ENCODE data around the gene SMG7.
"Not testable (repeated sequence)": the region's sequence is repeated elsewhere in the genome, so short reads cannot be mapped to it uniquely, and the experiment has no call there.

The SMG7 gene, protein sequence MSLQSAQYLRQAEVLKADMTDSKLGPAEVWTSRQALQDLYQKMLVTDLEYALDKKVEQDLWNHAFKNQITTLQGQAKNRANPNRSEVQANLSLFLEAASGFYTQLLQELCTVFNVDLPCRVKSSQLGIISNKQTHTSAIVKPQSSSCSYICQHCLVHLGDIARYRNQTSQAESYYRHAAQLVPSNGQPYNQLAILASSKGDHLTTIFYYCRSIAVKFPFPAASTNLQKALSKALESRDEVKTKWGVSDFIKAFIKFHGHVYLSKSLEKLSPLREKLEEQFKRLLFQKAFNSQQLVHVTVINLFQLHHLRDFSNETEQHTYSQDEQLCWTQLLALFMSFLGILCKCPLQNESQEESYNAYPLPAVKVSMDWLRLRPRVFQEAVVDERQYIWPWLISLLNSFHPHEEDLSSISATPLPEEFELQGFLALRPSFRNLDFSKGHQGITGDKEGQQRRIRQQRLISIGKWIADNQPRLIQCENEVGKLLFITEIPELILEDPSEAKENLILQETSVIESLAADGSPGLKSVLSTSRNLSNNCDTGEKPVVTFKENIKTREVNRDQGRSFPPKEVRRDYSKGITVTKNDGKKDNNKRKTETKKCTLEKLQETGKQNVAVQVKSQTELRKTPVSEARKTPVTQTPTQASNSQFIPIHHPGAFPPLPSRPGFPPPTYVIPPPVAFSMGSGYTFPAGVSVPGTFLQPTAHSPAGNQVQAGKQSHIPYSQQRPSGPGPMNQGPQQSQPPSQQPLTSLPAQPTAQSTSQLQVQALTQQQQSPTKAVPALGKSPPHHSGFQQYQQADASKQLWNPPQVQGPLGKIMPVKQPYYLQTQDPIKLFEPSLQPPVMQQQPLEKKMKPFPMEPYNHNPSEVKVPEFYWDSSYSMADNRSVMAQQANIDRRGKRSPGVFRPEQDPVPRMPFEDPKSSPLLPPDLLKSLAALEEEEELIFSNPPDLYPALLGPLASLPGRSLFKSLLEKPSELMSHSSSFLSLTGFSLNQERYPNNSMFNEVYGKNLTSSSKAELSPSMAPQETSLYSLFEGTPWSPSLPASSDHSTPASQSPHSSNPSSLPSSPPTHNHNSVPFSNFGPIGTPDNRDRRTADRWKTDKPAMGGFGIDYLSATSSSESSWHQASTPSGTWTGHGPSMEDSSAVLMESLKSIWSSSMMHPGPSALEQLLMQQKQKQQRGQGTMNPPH

DNA sequence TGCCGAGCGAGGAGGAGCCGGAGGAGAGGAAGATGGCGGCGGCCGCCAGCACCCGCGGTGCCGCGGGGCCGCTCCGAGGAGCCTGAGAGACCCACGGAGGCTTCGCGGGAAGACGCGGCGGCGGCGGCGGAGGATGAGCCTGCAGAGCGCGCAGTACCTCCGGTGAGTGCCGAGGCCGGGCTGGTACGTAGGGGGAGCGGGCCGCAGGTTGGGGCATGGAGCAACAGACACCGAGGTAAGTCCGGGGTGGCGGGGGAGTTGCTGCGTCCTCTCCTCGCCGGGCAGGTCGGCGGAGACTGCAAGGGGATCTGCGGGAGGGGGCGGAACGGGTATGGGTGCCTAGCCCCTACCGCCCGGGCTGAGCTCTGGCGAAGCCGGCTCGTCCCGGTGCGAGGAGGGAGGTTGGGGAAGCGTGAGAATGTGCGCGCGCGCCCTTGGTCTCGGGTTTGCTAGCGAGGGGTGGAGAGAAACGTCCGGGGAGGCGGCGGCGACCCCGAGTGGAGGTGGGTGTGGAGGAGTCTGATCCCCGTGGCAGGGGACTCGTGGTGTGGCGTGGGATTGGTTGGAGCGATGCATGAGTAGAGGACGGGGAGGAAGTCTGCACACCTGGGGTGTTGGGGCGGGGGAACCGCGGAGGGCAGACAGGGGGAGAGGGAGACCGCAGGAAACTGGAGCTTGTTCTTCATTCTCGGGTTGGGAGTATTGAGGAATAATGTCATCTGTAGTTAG lies at the start of gene SMG7:
Gene SMG7 (plus strand): TSS at position 12 of the 729 bp plus-strand sequence. CDS start 122 bp downstream, at position 134.
- H3K27me3 ChIP-seq (ENCODE audit: control insufficient read depth, insufficient read depth, low read length), result no peaks in the 10 kb centered on the region
- peak within 1 kb of the TSS; percentile 98 for H3K27ac ChIP-seq (ENCODE audit: low read depth, low read length)
- H3K9me3 ChIP-seq (ENCODE audit: control insufficient read depth, insufficient read depth, low read depth, low read length), result no peaks in the 10 kb centered on the region
- no peaks in the 10 kb centered on the region for H3K36me3 ChIP-seq (ENCODE audit: control insufficient read depth, insufficient read depth, low read length)
- H3K4me3 ChIP-seq (ENCODE audit: low read depth, low read length), result peak within 1 kb of the TSS; percentile 91
- H3K4me1 ChIP-seq (ENCODE audit: control insufficient read depth, insufficient read depth, low read length), result peaks cover 18% of the 10 kb centered on the region
- H3K9ac ChIP-seq (ENCODE audit: low read length), result peak within 1 kb of the TSS; percentile 99

DNA sequence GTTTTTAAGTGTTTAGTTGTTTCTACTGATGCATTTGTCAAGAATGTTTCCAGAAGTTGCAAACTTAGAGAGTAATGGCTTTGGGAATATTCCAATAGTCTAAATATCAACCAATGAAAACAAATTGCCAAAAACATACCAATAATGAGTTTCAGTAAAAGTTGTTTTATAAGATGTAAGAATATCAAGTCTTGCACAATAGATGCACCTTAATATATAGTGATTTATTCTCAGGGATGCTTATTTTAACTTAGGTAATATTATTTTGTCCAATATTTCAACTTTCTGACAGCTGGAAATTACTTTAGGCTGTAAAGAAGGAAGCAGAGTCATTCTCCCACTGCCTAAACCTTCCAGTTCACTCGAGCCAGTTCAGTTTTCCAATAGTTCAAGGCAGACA lies 48.8 kb upstream of the SMG7 start:
- no peaks in the 10 kb centered on the region for H3K36me3 ChIP-seq (ENCODE audit: control insufficient read depth, insufficient read depth, low read length)
- H3K4me1 ChIP-seq (ENCODE audit: control insufficient read depth, insufficient read depth, low read length), result no peaks in the 10 kb centered on the region
- peaks cover 18% of the 10 kb centered on the region for H3K27me3 ChIP-seq (ENCODE audit: control insufficient read depth, insufficient read depth, low read length)
- no peak overlapping the region for H3K4me3 ChIP-seq (ENCODE audit: low read depth, low read length)
- no peak overlapping the region for H3K9ac ChIP-seq (ENCODE audit: low read length)
- H3K9me3 ChIP-seq (ENCODE audit: control insufficient read depth, insufficient read depth, low read depth, low read length), result peaks cover 18% of the 10 kb centered on the region
- no peak overlapping the region for H3K27ac ChIP-seq (ENCODE audit: low read depth, low read length)

DNA sequence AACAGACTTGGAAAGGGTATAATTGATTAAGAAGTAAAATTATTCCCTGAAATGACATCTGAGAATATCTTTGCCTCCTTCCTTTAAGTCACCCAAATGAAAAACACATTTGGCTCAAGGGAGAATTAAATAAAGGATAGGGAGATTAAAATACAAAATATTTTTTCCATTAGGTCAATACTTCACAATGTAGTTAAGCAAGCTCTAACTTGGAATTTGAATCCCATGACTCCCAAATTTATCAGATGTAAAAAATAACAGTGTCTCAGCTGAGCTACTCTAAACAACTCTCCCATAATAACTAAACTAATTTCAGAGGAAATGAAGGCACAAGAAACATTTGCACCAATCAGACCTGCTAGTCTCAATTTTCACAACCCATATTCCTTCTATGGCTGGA lies 47.6 kb upstream of the SMG7 start:
- Histone ChIP-seq H3K4me3 (ENCODE audit: low read depth, low read length) (no peak overlapping the region), H3K9ac (ENCODE audit: low read length) (no peak overlapping the region), H3K4me1 (ENCODE audit: control insufficient read depth, insufficient read depth, low read length) (no peaks in the 10 kb centered on the region), H3K27me3 (ENCODE audit: control insufficient read depth, insufficient read depth, low read length) (peaks cover 7% of the 10 kb centered on the region; the same call in 1 of the 2 replicates), H3K36me3 (ENCODE audit: control insufficient read depth, insufficient read depth, low read length) (no peaks in the 10 kb centered on the region), H3K9me3 (ENCODE audit: control insufficient read depth, insufficient read depth, low read depth, low read length) (peaks cover 27% of the 10 kb centered on the region), H3K27ac (ENCODE audit: low read depth, low read length) (no peak overlapping the region)

DNA sequence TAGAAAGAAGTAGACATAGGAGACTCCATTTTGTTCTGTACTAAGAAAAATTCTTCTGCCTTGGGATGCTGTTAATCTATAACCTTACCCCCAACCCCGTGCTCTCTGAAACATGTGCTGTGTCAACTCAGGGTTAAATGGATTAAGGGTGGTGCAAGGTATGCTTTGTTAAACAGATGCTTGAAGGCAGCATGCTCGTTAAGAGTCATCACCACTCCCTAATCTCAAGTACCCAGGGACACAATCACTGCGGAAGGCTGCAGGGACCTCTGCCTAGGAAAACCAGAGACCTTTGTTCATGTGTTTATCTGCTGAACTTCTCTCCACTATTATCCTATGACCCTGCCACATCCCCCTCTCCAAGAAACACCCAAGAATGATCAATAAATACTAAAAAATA lies 44.7 kb upstream of the SMG7 start:
- not testable (repeated sequence) for H3K36me3 ChIP-seq (ENCODE audit: control insufficient read depth, insufficient read depth, low read length); H3K27ac ChIP-seq (ENCODE audit: low read depth, low read length); H3K9ac ChIP-seq (ENCODE audit: low read length); H3K4me1 ChIP-seq (ENCODE audit: control insufficient read depth, insufficient read depth, low read length); H3K27me3 ChIP-seq (ENCODE audit: control insufficient read depth, insufficient read depth, low read length); H3K4me3 ChIP-seq (ENCODE audit: low read depth, low read length)
- peaks cover 30% of the 10 kb centered on the region for H3K9me3 ChIP-seq (ENCODE audit: control insufficient read depth, insufficient read depth, low read depth, low read length)

DNA sequence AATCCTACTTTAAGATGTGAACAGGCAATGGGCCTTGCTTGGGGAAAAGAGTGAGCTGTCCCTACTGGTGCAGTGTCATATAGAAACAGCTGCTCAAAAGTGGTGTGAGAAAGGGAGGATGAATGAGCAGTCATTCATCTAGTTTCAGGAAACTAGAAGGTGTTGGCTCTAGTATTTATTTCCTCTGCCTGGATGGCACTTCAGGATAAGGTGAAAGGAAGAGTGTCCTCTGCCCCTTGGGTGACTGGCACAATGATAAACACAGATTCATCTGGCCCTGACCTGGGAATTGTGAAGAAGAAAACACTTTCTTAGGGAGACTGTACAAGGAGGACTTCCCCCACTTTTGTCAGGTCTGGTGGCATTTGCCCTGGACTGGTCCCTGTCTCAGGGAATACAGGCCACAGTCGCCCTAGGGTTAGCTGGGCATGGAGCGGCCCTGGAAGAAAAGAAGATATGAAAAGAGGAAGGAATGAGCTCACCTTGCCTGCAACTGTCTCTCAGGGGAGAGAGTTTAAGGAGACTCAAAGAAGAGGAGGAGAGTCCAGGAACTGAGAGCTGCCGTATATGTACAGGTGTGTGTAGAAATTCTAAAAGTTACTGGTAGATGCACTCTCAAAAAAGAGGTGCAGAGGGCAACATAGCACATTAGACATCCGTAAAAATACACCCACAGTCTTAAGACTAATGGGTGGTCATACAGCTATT lies 40.3 kb upstream of the SMG7 start:
- no peaks in the 10 kb centered on the region for H3K27me3 ChIP-seq (ENCODE audit: control insufficient read depth, insufficient read depth, low read length)
- no peak overlapping the region for H3K27ac ChIP-seq (ENCODE audit: low read depth, low read length)
- no peak overlapping the region for H3K4me3 ChIP-seq (ENCODE audit: low read depth, low read length)
- peaks cover 17% of the 10 kb centered on the region for H3K9me3 ChIP-seq (ENCODE audit: control insufficient read depth, insufficient read depth, low read depth, low read length)
- H3K4me1 ChIP-seq (ENCODE audit: control insufficient read depth, insufficient read depth, low read length), result peaks cover 4% of the 10 kb centered on the region; the same call in 1 of the 2 replicates
- H3K9ac ChIP-seq (ENCODE audit: low read length), result no peak overlapping the region
- no peaks in the 10 kb centered on the region for H3K36me3 ChIP-seq (ENCODE audit: control insufficient read depth, insufficient read depth, low read length)

DNA sequence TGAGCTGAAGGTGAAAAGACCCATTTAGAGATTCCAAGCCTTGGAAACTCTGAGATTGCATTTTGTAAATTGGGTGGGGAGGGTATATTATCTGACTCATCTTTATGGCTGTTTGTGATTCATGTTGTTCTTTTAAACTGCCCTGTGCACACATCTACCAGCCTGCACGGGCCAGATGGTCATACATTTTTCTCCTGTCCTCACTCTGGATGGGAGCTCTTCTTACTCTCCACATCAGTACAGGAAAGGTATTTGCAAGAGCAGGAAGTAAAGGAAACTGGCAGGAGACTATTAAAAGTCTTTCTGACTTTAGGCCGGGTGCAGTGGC lies 39.8 kb upstream of the SMG7 start:
- Histone ChIP-seq H3K9ac (ENCODE audit: low read length) (no peak overlapping the region), H3K27ac (ENCODE audit: low read depth, low read length) (no peak overlapping the region), H3K27me3 (ENCODE audit: control insufficient read depth, insufficient read depth, low read length) (no peaks in the 10 kb centered on the region), H3K9me3 (ENCODE audit: control insufficient read depth, insufficient read depth, low read depth, low read length) (peaks cover 17% of the 10 kb centered on the region), H3K4me3 (ENCODE audit: low read depth, low read length) (no peak overlapping the region), H3K36me3 (ENCODE audit: control insufficient read depth, insufficient read depth, low read length) (no peaks in the 10 kb centered on the region), H3K4me1 (ENCODE audit: control insufficient read depth, insufficient read depth, low read length) (peaks cover 4% of the 10 kb centered on the region; the same call in 1 of the 2 replicates)

DNA sequence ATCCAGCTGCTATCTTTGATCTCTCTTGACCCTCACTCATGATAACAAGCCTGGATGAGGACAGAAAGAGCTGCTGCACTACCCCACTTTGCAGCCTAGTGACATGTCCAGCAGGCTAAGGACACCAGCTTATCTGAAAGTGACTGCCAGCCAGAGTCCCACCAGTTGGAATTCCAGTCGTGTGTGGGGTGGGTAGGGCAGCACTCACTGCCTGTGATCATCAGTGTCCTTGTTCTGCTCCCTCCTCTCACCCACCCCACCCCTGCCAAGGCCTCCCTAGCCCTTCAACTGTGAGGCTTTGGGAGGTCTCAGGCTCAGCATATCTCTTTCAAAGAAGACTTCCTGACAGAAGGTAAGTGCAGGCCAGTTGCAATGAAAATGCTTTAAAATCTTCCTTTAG lies 38.6 kb upstream of the SMG7 start:
- Histone ChIP-seq H3K36me3 (ENCODE audit: control insufficient read depth, insufficient read depth, low read length) (no peaks in the 10 kb centered on the region), H3K4me1 (ENCODE audit: control insufficient read depth, insufficient read depth, low read length) (peaks cover 4% of the 10 kb centered on the region; the same call in 1 of the 2 replicates), H3K4me3 (ENCODE audit: low read depth, low read length) (no peak overlapping the region), H3K27ac (ENCODE audit: low read depth, low read length) (no peak overlapping the region), H3K9ac (ENCODE audit: low read length) (no peak overlapping the region), H3K27me3 (ENCODE audit: control insufficient read depth, insufficient read depth, low read length) (no peaks in the 10 kb centered on the region), H3K9me3 (ENCODE audit: control insufficient read depth, insufficient read depth, low read depth, low read length) (peaks cover 11% of the 10 kb centered on the region)

DNA sequence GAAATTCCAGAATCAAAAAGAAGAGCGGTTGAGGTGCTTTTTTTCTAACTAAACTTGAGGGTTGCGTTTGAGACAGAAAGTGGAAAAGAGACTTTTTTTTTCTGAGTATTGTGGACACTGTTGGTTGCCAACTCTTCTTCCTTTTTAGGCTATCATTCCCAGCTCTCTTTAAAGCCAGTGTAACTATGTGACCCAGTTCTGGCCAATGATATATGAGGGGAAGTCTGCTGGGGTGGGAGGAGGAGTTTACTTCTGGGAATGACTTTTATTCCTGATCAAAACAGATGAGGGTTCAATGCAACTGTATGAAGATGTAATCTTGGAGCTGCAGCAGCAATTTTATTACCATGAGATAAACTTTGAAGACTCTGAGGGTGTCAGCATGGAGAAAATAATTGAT lies 36.8 kb upstream of the SMG7 start:
- no peak overlapping the region for H3K27ac ChIP-seq (ENCODE audit: low read depth, low read length)
- peaks cover 4% of the 10 kb centered on the region; the same call in 1 of the 2 replicates for H3K4me1 ChIP-seq (ENCODE audit: control insufficient read depth, insufficient read depth, low read length)
- H3K9me3 ChIP-seq (ENCODE audit: control insufficient read depth, insufficient read depth, low read depth, low read length), result no peaks in the 10 kb centered on the region
- no peak overlapping the region for H3K4me3 ChIP-seq (ENCODE audit: low read depth, low read length)
- H3K36me3 ChIP-seq (ENCODE audit: control insufficient read depth, insufficient read depth, low read length), result no peaks in the 10 kb centered on the region
- no peak overlapping the region for H3K9ac ChIP-seq (ENCODE audit: low read length)
- no peaks in the 10 kb centered on the region for H3K27me3 ChIP-seq (ENCODE audit: control insufficient read depth, insufficient read depth, low read length)

DNA sequence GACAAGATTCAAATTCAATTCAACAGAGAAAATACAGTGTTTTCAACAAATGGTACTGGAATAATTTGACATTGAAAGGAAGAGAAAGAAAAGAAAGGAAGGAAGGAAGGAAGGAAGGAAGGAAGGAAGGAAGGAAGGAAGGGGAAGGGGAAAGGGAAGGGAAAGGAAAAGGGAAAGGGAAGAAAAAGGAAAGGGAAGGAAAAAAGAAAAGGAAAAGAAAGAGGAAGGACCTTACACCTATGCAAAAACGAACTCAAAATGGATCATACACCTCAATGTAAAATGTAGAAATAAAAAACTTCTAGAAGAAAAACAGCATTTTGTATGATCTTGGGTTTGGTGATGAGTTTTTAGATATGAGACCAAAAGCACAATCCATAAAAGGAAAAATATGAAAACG lies 34.2 kb upstream of the SMG7 start:
- Histone ChIP-seq H3K4me1 (ENCODE audit: control insufficient read depth, insufficient read depth, low read length) (peaks cover 4% of the 10 kb centered on the region; the same call in 1 of the 2 replicates), H3K36me3 (ENCODE audit: control insufficient read depth, insufficient read depth, low read length) (no peaks in the 10 kb centered on the region), H3K4me3 (ENCODE audit: low read depth, low read length) (no peak overlapping the region), H3K27me3 (ENCODE audit: control insufficient read depth, insufficient read depth, low read length) (no peaks in the 10 kb centered on the region), H3K9me3 (ENCODE audit: control insufficient read depth, insufficient read depth, low read depth, low read length) (no peaks in the 10 kb centered on the region), H3K27ac (ENCODE audit: low read depth, low read length) (no peak overlapping the region), H3K9ac (ENCODE audit: low read length) (no peak overlapping the region)

DNA sequence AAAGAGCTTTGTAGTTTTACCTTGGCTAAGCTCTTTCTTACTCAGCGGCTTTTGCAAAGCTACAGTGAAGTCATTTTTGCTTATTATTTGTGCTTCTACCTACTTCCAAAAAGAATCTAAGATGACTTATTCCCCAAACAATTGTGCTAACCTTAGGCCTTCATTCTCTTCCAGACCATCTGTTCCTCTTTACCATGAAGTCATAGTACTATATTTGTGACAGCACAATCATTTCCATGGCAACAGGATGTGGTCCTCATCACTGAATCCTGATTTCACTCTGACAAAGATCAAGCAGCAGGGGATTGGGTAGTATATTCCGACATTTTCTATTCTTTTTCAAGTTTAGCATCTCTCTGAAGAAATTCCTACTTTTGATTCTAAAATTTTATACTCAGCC lies 29.3 kb upstream of the SMG7 start:
- no peaks in the 10 kb centered on the region for H3K36me3 ChIP-seq (ENCODE audit: control insufficient read depth, insufficient read depth, low read length)
- no peak overlapping the region for H3K27ac ChIP-seq (ENCODE audit: low read depth, low read length)
- H3K9ac ChIP-seq (ENCODE audit: low read length), result no peak overlapping the region
- H3K4me3 ChIP-seq (ENCODE audit: low read depth, low read length), result no peak overlapping the region
- H3K4me1 ChIP-seq (ENCODE audit: control insufficient read depth, insufficient read depth, low read length), result no peaks in the 10 kb centered on the region
- no peaks in the 10 kb centered on the region for H3K9me3 ChIP-seq (ENCODE audit: control insufficient read depth, insufficient read depth, low read depth, low read length)
- H3K27me3 ChIP-seq (ENCODE audit: control insufficient read depth, insufficient read depth, low read length), result no peaks in the 10 kb centered on the region

Data from HUES6 (cell line).